K562 (cell line): ENCODE results near the gene SH3TC1. TPM values are rescaled to one million over a fixed set of nuclear protein-coding genes. Genes with fewer than 3 reads are reported as not detected.

Experiments used
- CC2D1A ChIP-seq: fragments of 450-650 bp; IDR thresholded peaks from 2 replicates; pipeline ENCODE4 v1.6.1; 2017; ENCODE audit warnings: mild to moderate bottlenecking
- FOXK2 ChIP-seq, 2 experiments: fragments of 450-650 bp; IDR thresholded peaks in 1 of 2; conservative IDR thresholded peaks in 1 of 2; 2 replicates each; pipeline ENCODE4 v1.6.1; 2016; ENCODE audit warnings: low read depth in 2 of 2, mild to moderate bottlenecking in 1 of 2
- L3MBTL2 ChIP-seq: fragments of 450-650 bp; IDR thresholded peaks from 2 replicates; pipeline ENCODE4 v1.6.1; 2016; ENCODE audit warnings: mild to moderate bottlenecking, moderate library complexity
- MAZ ChIP-seq, 2 experiments: fragments of 450-650 bp in 1 of 2; sonication (generic) in 1 of 2; formaldehyde crosslinking; IDR thresholded peaks in 1 of 2; conservative IDR thresholded peaks in 1 of 2; 2 replicates each; pipeline versions ENCODE4 v1.4.0 to v1.5.0; 2020; ENCODE audit warnings: mild to moderate bottlenecking in 1 of 2, missing genetic modification reagents in 1 of 2
- NELFE ChIP-seq: IDR thresholded peaks from 2 replicates; pipeline ENCODE4 v1.6.1; 2011; ENCODE audit warnings: mild to moderate bottlenecking; ENCODE audit not compliant: insufficient read depth, insufficient read length
- NR2C1 ChIP-seq, 2 experiments: fragments of 450-650 bp; IDR thresholded peaks; 2 replicates each; pipeline ENCODE4 v1.6.1; 2017; ENCODE audit warnings: mild to moderate bottlenecking in 2 of 2, antibody characterized with exemption in 1 of 2, inconsistent platforms in 1 of 2, missing compliant biosample characterization in 1 of 2, missing genetic modification characterization in 1 of 2
- RCOR1 ChIP-seq, 2 experiments: IDR thresholded peaks; 2 replicates each; pipeline ENCODE4 v1.6.1; 2012; ENCODE audit warnings: low read depth in 2 of 2, low read length in 2 of 2, borderline replicate concordance in 1 of 2, improper control_type of control experiment in 1 of 2
- RUNX1 ChIP-seq: sonication (generic); IDR thresholded peaks from 2 replicates; pipeline ENCODE4 v1.6.1; 2016; ENCODE audit warnings: antibody characterized with exemption, low read depth
- SMC3 ChIP-seq: conservative IDR thresholded peaks from 2 replicates; pipeline ENCODE4 v1.6.1; 2011; ENCODE audit warnings: low read depth, low read length, improper control_type of control experiment; ENCODE audit not compliant: insufficient read depth
- ZNF24 ChIP-seq: fragments of 450-650 bp; IDR thresholded peaks from 2 replicates; pipeline ENCODE4 v1.6.1; 2016
- ZNF696 ChIP-seq: fragments of 250-450 bp; sonication (Bioruptor Pico); conservative IDR thresholded peaks from 2 replicates; pipeline ENCODE4 v1.4.0; 2020; ENCODE audit warnings: mild to moderate bottlenecking, moderate library complexity
- polyA plus RNA-seq, 8 experiments: library from polyadenylated mRNA; depleted of rRNA in 4 of 8; stranded (reverse) in 5 of 8; unstranded in 3 of 8; fragments of >200 nt; fragmentation: Nextera tagmentation in 2 of 8; fragmentation: Illumina TruSeq in 1 of 8; extraction: Ambion mirVana in 2 of 8; extraction: Trizol in 1 of 8; gene quantifications; 2 replicates each; pipeline versions ENCODE4 v1.2.1 to v1.2.3, GENCODE V29; 2011 to 2014; ENCODE audit warnings: inconsistent platforms in 1 of 8, missing spikeins in 1 of 8
- total RNA-seq, 7 experiments: library from RNA; depleted of rRNA in 6 of 7; stranded (reverse); fragments of >200 nt in 6 of 7; fragmentation: Illumina TruSeq in 2 of 7; extraction: Trizol in 2 of 7; gene quantifications; 2 replicates each; pipeline versions ENCODE4 v1.2.1 to v1.2.3, GENCODE V29; 2011 to 2021; ENCODE audit warnings: low replicate concordance in 1 of 7
- TF ChIP-seq, protein P1 (sequence below), 2 experiments: fragments of 200-800 bp in 1 of 2; sonication (Bioruptor generic) in 1 of 2; sonication (generic) in 1 of 2; formaldehyde crosslinking in 1 of 2; IDR thresholded peaks in 1 of 2; conservative IDR thresholded peaks in 1 of 2; 2 replicates each; pipeline versions ENCODE4 v1.5.0 to v1.6.1; 2016 to 2020; ENCODE audit warnings: missing compliant biosample characterization in 1 of 2, missing genetic modification characterization in 1 of 2, missing genetic modification reagents in 1 of 2
- TF ChIP-seq, protein P2 (sequence below): fragments of 200-800 bp; sonication (Bioruptor generic); IDR thresholded peaks from 2 replicates; pipeline ENCODE4 v1.6.1; 2017; ENCODE audit warnings: missing genetic modification characterization, missing compliant biosample characterization
- TF ChIP-seq, protein P3 (sequence below): sonication (generic); formaldehyde crosslinking; IDR thresholded peaks from 2 replicates; pipeline ENCODE4 v1.9.0; 2022; ENCODE audit warnings: mild to moderate bottlenecking, missing genetic modification reagents
- TF ChIP-seq, protein P4 (sequence below), 3 experiments: IDR thresholded peaks in 2 of 3; conservative IDR thresholded peaks in 1 of 3; 2 replicates each; pipeline ENCODE4 v1.5.1; 2011 to 2012; ENCODE audit warnings: low read length in 3 of 3, mild to moderate bottlenecking in 3 of 3, control low read depth in 2 of 3, improper control_type of control experiment in 1 of 3, inconsistent platforms in 1 of 3, low read depth in 1 of 3, mixed read lengths in 1 of 3, moderate library complexity in 1 of 3; ENCODE audit not compliant: insufficient read depth in 2 of 3

SH3TC1 gene
- total and polyA plus RNA-seq, 9 of the 15 experiments (the other 6 are each of a cell fraction or from before 2014, with no cell fraction given), result 0.04 to 2.1 (median 0.48) TPM; not detected in 1

DNA sequence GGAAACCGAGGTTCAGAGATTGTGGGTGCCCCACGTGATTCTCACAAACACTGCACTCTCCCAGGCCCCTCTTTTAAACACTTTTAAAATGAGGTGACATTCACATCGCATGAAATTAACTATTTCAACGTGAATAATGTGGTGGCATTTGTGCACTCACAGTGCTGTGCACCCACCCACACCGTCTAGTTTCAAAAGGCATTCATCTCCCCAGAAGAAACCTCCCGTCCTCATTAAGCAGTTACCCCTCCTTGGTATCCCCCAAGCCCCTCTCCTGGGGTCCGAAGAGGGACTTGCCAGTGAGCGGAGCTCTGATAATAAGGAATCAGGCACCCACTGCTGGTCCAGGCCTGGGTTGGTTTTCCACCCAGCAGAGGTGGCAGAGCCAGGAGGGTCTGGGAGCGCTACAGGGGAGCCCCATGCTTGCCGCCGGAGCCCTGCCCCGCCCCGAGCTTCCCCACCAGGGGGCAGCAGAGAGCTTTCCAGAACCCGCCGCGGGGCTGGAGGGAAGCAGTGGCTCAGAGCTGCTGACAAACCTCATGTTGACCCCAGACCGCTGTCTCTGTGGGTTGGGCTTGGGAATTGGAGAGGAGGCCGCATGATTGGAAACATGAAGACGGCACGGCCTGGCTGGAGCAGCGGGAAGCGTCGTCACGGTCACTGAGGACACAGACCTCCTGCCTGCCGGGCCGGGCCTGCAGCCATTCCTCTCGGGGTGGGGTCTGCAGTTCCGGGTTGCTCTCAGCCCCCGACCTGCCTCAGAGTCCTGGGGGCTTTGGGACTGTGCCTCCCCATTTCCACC lies 43.0 kb downstream of the SH3TC1 start (continued):
- TF ChIP-seq, protein P1, sequence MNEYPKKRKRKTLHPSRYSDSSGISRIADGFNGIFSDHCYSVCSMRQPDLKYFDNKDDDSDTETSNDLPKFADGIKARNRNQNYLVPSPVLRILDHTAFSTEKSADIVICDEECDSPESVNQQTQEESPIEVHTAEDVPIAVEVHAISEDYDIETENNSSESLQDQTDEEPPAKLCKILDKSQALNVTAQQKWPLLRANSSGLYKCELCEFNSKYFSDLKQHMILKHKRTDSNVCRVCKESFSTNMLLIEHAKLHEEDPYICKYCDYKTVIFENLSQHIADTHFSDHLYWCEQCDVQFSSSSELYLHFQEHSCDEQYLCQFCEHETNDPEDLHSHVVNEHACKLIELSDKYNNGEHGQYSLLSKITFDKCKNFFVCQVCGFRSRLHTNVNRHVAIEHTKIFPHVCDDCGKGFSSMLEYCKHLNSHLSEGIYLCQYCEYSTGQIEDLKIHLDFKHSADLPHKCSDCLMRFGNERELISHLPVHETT (CRISPR knock-in tag; conservative IDR thresholded peaks at IDR 0.05 in 1 of 2, IDR thresholded peaks at IDR 0.05 in 1 of 2), result 0 out of 4 replicates have a peak, but pooled peaks of 1 of the 2 experiments have one; percentile 20
- peak; percentile 97 for TF ChIP-seq SMC3
- 0 out of 2 replicates have a peak, but pooled peaks have one; percentile 60 for TF ChIP-seq RUNX1
- TF ChIP-seq FOXK2 (conservative IDR thresholded peaks at IDR 0.05 in 1 of 2, IDR thresholded peaks at IDR 0.05 in 1 of 2; ENCODE audit: low read depth in 2 of 2), result 0 out of 4 replicates have a peak, but pooled peaks of 1 of the 2 experiments have one; percentile 37
- TF ChIP-seq, protein P2, sequence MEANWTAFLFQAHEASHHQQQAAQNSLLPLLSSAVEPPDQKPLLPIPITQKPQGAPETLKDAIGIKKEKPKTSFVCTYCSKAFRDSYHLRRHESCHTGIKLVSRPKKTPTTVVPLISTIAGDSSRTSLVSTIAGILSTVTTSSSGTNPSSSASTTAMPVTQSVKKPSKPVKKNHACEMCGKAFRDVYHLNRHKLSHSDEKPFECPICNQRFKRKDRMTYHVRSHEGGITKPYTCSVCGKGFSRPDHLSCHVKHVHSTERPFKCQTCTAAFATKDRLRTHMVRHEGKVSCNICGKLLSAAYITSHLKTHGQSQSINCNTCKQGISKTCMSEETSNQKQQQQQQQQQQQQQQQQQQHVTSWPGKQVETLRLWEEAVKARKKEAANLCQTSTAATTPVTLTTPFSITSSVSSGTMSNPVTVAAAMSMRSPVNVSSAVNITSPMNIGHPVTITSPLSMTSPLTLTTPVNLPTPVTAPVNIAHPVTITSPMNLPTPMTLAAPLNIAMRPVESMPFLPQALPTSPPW (CRISPR knock-in tag), result peak; percentile 38; the same call in 1 of the 2 replicates
- no peak for TF ChIP-seq NELFE
- no peak for TF ChIP-seq ZNF696
- TF ChIP-seq, protein P3, sequence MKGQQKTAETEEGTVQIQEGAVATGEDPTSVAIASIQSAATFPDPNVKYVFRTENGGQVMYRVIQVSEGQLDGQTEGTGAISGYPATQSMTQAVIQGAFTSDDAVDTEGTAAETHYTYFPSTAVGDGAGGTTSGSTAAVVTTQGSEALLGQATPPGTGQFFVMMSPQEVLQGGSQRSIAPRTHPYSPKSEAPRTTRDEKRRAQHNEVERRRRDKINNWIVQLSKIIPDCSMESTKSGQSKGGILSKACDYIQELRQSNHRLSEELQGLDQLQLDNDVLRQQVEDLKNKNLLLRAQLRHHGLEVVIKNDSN (CRISPR knock-in tag), result 0 out of 2 replicates have a peak, but pooled peaks have one; percentile 19
- TF ChIP-seq MAZ (CRISPR knock-in tag; conservative IDR thresholded peaks at IDR 0.05 in 1 of 2, IDR thresholded peaks at IDR 0.05 in 1 of 2), result peak; percentile 18 to 81; a peak in 2 of 4 replicates
- TF ChIP-seq RCOR1 (IDR thresholded peaks at IDR 0.05; ENCODE audit: borderline replicate concordance in 1 of 2, low read depth in 2 of 2, low read length in 2 of 2), result 0 out of 4 replicates have a peak, but pooled peaks of 1 of the 2 experiments have one; percentile 37
- TF ChIP-seq L3MBTL2, result peak; percentile 71
- peak; percentile 10; the same call in 1 of the 2 replicates for TF ChIP-seq ZNF24
- TF ChIP-seq CC2D1A, result 0 out of 2 replicates have a peak, but pooled peaks have one; percentile 54
- TF ChIP-seq, protein P4, sequence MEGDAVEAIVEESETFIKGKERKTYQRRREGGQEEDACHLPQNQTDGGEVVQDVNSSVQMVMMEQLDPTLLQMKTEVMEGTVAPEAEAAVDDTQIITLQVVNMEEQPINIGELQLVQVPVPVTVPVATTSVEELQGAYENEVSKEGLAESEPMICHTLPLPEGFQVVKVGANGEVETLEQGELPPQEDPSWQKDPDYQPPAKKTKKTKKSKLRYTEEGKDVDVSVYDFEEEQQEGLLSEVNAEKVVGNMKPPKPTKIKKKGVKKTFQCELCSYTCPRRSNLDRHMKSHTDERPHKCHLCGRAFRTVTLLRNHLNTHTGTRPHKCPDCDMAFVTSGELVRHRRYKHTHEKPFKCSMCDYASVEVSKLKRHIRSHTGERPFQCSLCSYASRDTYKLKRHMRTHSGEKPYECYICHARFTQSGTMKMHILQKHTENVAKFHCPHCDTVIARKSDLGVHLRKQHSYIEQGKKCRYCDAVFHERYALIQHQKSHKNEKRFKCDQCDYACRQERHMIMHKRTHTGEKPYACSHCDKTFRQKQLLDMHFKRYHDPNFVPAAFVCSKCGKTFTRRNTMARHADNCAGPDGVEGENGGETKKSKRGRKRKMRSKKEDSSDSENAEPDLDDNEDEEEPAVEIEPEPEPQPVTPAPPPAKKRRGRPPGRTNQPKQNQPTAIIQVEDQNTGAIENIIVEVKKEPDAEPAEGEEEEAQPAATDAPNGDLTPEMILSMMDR (IDR thresholded peaks at IDR 0.05 in 2 of 3, conservative IDR thresholded peaks at IDR 0.05 in 1 of 3; ENCODE audit: insufficient read depth in 2 of 3, low read depth in 1 of 3, low read length in 3 of 3), result peak; percentile 87 to 92 (median 91)
- no peak for TF ChIP-seq NR2C1 (IDR thresholded peaks at IDR 0.05)
- peak; percentile 75 for TF ChIP-seq NR2C1 (tag; IDR thresholded peaks at IDR 0.05)
